Measurements from ENCODE around the gene SMARCD3. TPM values are rescaled to one million over a fixed set of nuclear protein-coding genes. Genes with fewer than 3 reads are reported as not detected.

SMARCD3 gene
- total and polyA plus RNA-seq, 2 of the 4 experiments (the other 2 are of a cell fraction), result 37.5 to 48.5 TPM

DNA sequence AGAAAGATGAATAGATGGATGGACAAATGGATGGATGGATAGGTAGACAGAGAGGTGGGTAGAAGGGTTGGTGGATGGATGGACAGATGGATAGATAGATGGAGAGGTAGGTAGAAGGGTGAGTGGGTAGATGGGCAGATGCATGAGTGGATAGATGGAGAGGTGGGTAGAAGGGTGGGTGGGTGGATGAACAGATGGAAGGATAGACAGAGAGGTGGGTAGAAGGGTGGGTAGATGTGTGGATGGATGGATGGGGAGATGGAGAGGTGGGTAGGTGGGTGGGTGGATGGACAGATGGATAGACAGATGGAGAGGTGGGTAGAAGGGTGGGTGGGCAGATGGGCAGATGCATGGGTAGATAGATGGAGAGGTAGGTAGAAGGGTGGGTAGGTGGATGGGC, 50.6 kb downstream of the SMARCD3 start:
- in situ Hi-C loops (cut with MboI; ENCODE audit: low sequenced_read_pairs), result no loop called here
- no peak overlapping the region for H2AK9ac ChIP-seq (replicated peaks; ENCODE audit: low read depth, low read length, poor library complexity)
- POLR2A ChIA-PET (ENCODE audit: unreplicated experiment), result no interaction called here

More for the DNA sequence above, 50.6 kb downstream of the SMARCD3 start:
- no peak for DNase-seq
- Histone ChIP-seq H3K4me3 (ENCODE audit: insufficient read depth, low read depth, low read length) (no peak overlapping the region), H4K91ac (ENCODE audit: insufficient read depth, low read depth, low read length) (no peak overlapping the region), H3K9me3 (ENCODE audit: control insufficient read depth, insufficient read depth, low read length) (no peaks in the 10 kb centered on the region), H3K23ac (ENCODE audit: low read depth, low read length) (no peak overlapping the region), H3K9me1 (ENCODE audit: insufficient read depth, low read length) (no peaks in the 10 kb centered on the region), H3K27me3 (ENCODE audit: control insufficient read depth, insufficient read depth, low read length) (peaks cover 91% of the 10 kb centered on the region), H3K4me2 (ENCODE audit: low read depth, low read length) (no peak overlapping the region), H3K4ac (ENCODE audit: low read depth, low read length) (no peak overlapping the region), H2BK20ac (ENCODE audit: low read depth, low read length) (no peak overlapping the region), H3K18ac (ENCODE audit: low read depth, low read length) (no peak overlapping the region), H3K14ac (replicated peaks; ENCODE audit: low read depth, low read length) (no peak overlapping the region), H3K56ac (ENCODE audit: extremely low read depth, insufficient read depth, low read length) (no peak overlapping the region), H2BK5ac (ENCODE audit: low read depth, low read length, poor library complexity, severe bottlenecking) (no peak overlapping the region), H4K20me1 (ENCODE audit: insufficient read depth, low read length) (no peaks in the 10 kb centered on the region), H3K36me3 (ENCODE audit: control insufficient read depth, insufficient read depth, low read length) (no peaks in the 10 kb centered on the region), H2BK120ac (ENCODE audit: low read depth, low read length) (no peak overlapping the region), H3K4me1 (ENCODE audit: control insufficient read depth, insufficient read depth, low read length) (no peaks in the 10 kb centered on the region), H2AFZ (replicated peaks; ENCODE audit: low read length, poor library complexity) (no peak overlapping the region), H2AK5ac (ENCODE audit: low read depth, low read length) (no peak overlapping the region), H3K27ac (ENCODE audit: insufficient read depth, low read length) (no peak overlapping the region), H2BK15ac (ENCODE audit: low read depth, low read length) (no peak overlapping the region), H3K79me1 (ENCODE audit: low read depth in 1 of 2, low read length in 2 of 2) (no peaks in the 10 kb centered on the region), H4K5ac (ENCODE audit: low read depth, low read length) (no peak overlapping the region), H3K9ac (ENCODE audit: low read depth, low read length) (no peak overlapping the region), H4K8ac (ENCODE audit: low read depth in 2 of 2, low read length in 2 of 2) (no peak overlapping the region)
- no peak for ATAC-seq (ENCODE audit: low read depth)
- TF ChIP-seq, protein P1, sequence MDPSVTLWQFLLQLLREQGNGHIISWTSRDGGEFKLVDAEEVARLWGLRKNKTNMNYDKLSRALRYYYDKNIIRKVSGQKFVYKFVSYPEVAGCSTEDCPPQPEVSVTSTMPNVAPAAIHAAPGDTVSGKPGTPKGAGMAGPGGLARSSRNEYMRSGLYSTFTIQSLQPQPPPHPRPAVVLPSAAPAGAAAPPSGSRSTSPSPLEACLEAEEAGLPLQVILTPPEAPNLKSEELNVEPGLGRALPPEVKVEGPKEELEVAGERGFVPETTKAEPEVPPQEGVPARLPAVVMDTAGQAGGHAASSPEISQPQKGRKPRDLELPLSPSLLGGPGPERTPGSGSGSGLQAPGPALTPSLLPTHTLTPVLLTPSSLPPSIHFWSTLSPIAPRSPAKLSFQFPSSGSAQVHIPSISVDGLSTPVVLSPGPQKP (IDR thresholded peaks at IDR 0.05; ENCODE audit: borderline replicate concordance, low read depth, low read length), result no peak
- TF ChIP-seq MXI1 (IDR thresholded peaks at IDR 0.05; ENCODE audit: borderline replicate concordance, low read depth, low read length), result no peak
- TF ChIP-seq RCOR1 (IDR thresholded peaks at IDR 0.05; ENCODE audit: insufficient replicate concordance, low read length), result no peak
- TF ChIP-seq SMC3 (IDR thresholded peaks at IDR 0.05; ENCODE audit: low read depth, low read length), result no peak
- TF ChIP-seq CEBPB (IDR thresholded peaks at IDR 0.05; ENCODE audit: low read depth, low read length), result no peak
- no peak for TF ChIP-seq RFX5 (IDR thresholded peaks at IDR 0.05; ENCODE audit: low read depth, low read length)
- TF ChIP-seq POLR2A (IDR thresholded peaks at IDR 0.05; ENCODE audit: low read depth, low read length), result no peak
- no peak for TF ChIP-seq MAZ (IDR thresholded peaks at IDR 0.05; ENCODE audit: borderline replicate concordance, low read depth, low read length)
- no peak for TF ChIP-seq RAD21 (IDR thresholded peaks at IDR 0.05; ENCODE audit: low read length)
- no peak for TF ChIP-seq MAFK (IDR thresholded peaks at IDR 0.05; ENCODE audit: low read depth, low read length)
- no peak for TF ChIP-seq BHLHE40 (IDR thresholded peaks at IDR 0.05; ENCODE audit: low read depth, low read length)
- no peak for TF ChIP-seq NFE2L2 (IDR thresholded peaks at IDR 0.05; ENCODE audit: low read depth, low read length)
- TF ChIP-seq CHD1 (IDR thresholded peaks at IDR 0.05; ENCODE audit: low read depth, low read length), result no peak
- TF ChIP-seq, protein P2, sequence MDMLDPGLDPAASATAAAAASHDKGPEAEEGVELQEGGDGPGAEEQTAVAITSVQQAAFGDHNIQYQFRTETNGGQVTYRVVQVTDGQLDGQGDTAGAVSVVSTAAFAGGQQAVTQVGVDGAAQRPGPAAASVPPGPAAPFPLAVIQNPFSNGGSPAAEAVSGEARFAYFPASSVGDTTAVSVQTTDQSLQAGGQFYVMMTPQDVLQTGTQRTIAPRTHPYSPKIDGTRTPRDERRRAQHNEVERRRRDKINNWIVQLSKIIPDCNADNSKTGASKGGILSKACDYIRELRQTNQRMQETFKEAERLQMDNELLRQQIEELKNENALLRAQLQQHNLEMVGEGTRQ (IDR thresholded peaks at IDR 0.05; ENCODE audit: low read depth, low read length), result no peak
- TF ChIP-seq FOS (IDR thresholded peaks at IDR 0.05; ENCODE audit: low read depth, low read length), result no peak
- TF ChIP-seq, protein P3, sequence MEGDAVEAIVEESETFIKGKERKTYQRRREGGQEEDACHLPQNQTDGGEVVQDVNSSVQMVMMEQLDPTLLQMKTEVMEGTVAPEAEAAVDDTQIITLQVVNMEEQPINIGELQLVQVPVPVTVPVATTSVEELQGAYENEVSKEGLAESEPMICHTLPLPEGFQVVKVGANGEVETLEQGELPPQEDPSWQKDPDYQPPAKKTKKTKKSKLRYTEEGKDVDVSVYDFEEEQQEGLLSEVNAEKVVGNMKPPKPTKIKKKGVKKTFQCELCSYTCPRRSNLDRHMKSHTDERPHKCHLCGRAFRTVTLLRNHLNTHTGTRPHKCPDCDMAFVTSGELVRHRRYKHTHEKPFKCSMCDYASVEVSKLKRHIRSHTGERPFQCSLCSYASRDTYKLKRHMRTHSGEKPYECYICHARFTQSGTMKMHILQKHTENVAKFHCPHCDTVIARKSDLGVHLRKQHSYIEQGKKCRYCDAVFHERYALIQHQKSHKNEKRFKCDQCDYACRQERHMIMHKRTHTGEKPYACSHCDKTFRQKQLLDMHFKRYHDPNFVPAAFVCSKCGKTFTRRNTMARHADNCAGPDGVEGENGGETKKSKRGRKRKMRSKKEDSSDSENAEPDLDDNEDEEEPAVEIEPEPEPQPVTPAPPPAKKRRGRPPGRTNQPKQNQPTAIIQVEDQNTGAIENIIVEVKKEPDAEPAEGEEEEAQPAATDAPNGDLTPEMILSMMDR (conservative IDR thresholded peaks at IDR 0.05; ENCODE audit: low read depth, low read length), result no peak
- dilution Hi-C loops (cut with HindIII; ENCODE audit: low sequenced_read_pairs, unreplicated experiment) (no loop called here), intact Hi-C loops (cut with micrococcal nuclease) (no loop called here)
- no TSS peak for BruUV-seq (replicated peaks)
- CTCF ChIA-PET, result no interaction called here
